ENCODE measurements around the gene CARD6. TPM values are rescaled to one million over a fixed set of nuclear protein-coding genes. Genes with fewer than 3 reads are reported as not detected.

Gene CARD6
- total and polyA plus RNA-seq, 4 donors: 1.6 to 3.2 (median 2.1) TPM

GRCh38 chr5:40844565-40844964 is 3.4 kb downstream of the CARD6 start (continued):
- TF ChIP-seq JUND (IDR thresholded peaks at IDR 0.05) (no peak), RXRA (IDR thresholded peaks at IDR 0.05) (no peak), CTCF (IDR thresholded peaks at IDR 0.05; ENCODE audit: low read depth, low read length, missing input control) (no peak)

DNA sequence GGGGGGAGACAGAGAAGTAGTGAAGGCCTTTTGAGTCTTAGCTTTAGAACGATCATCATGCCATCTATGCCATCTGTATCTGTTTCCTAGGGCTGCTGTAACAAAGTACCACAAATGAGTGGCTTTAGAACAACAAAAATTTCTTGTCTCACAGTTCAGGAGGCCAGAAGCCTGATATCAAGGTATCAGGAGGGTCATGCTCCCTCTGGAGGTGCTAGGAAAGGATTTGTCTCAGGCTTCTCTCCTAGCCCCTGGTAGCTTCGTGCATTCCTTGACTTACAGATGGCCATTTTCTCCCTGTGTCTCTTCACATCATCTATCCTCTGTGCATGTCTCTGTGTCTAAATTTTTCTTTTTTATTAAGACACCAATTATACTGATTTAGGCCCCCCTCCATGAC is 5.2 kb downstream of the CARD6 start:
- Histone ChIP-seq H3K4me1 (ENCODE audit: control insufficient read depth in 4 of 4, insufficient read depth in 4 of 4, low read length in 3 of 4) (no peaks in the 10 kb centered on the region), H3K36me3 (ENCODE audit: control insufficient read depth in 4 of 4, insufficient read depth in 3 of 4, low read depth in 1 of 4, low read length in 3 of 4) (no peaks in the 10 kb centered on the region), H3K27ac (ENCODE audit: low read depth in 1 of 2, low read length in 2 of 2) (no peak overlapping the region), H3K27me3 (ENCODE audit: control insufficient read depth in 4 of 4, insufficient read depth in 4 of 4, low read length in 3 of 4) (no peaks in the 10 kb centered on the region), H3K9me3 (ENCODE audit: control insufficient read depth in 4 of 4, low read length in 3 of 4) (no peaks in the 10 kb centered on the region), H3K4me3 (ENCODE audit: low read depth in 1 of 3, low read length in 3 of 3) (no peak overlapping the region), H3K9ac (ENCODE audit: low read depth in 1 of 2, low read length in 2 of 2) (no peak overlapping the region)
- no peak for DNase-seq (ENCODE audit: low spot score)
- WGBS: 91% methylated on average over 2 of the region's 2 CpGs
- TF ChIP-seq FOXA1 (IDR thresholded peaks at IDR 0.05) (no peak), EGR1 (IDR thresholded peaks at IDR 0.05; ENCODE audit: low read depth in 2 of 2) (no peak), ATF3 (IDR thresholded peaks at IDR 0.05) (no peak), RXRA (IDR thresholded peaks at IDR 0.05) (no peak), REST (IDR thresholded peaks at IDR 0.05) (no peak), SP1 (IDR thresholded peaks at IDR 0.05) (no peak), TAF1 (conservative IDR thresholded peaks at IDR 0.05) (no peak), HNF4A (conservative IDR thresholded peaks at IDR 0.05) (no peak), FOXA2 (IDR thresholded peaks at IDR 0.05) (no peak), ZBTB33 (IDR thresholded peaks at IDR 0.05) (no peak), RAD21 (IDR thresholded peaks at IDR 0.05) (no peak), NR2F2 (IDR thresholded peaks at IDR 0.05) (no peak), YY1 (IDR thresholded peaks at IDR 0.05) (no peak), CTCF (IDR thresholded peaks at IDR 0.05; ENCODE audit: low read depth, low read length, missing input control) (no peak)
